B cell (primary cell): ENCODE measurements around the gene TAF11L13. TPM values are rescaled to one million over a fixed set of nuclear protein-coding genes. Genes with fewer than 3 reads are reported as not detected.

Source experiments
- ATAC-seq: fragments of 200-7000 bp; cut with Tn5 transposase; one replicate; pipeline ENCODE4 v1.10.0; 2021; ENCODE audit warnings: low read depth, mild to moderate bottlenecking, moderate number of reproducible peaks, moderate library complexity
- CTCF ChIA-PET: fragments of 350-600 bp; sonication (Branson Sonifier 250); formaldehyde crosslinking; loops from one replicate; lab custom pipeline; 2021; ENCODE audit warnings: antibody characterized with exemption, inconsistent platforms; lab: Charles Lee
- POLR2A ChIA-PET: fragments of 350-600 bp; sonication (Branson Sonifier 250); formaldehyde crosslinking; loops from one replicate; lab custom pipeline; 2021; ENCODE audit warnings: antibody characterized with exemption; lab: Charles Lee
- DNase-seq: peaks from one replicate; pipeline ENCODE4 v3.0.0; 2013
- H2AFZ ChIP-seq: 2 replicates; pipeline ENCODE4 v1.6.1; 2012; ENCODE audit warnings: mild to moderate bottlenecking, low read depth, low read length; ENCODE audit not compliant: insufficient read depth, poor library complexity, severe bottlenecking
- H3K27ac ChIP-seq, 2 donors: 1 replicate in 1 of 2; 2 replicates in 1 of 2; pipeline ENCODE4 v1.5.1; 2012 to 2013; ENCODE audit warnings: low read length in 2 of 2, mild to moderate bottlenecking in 2 of 2, moderate library complexity in 1 of 2
- H3K27me3 ChIP-seq, 4 experiments: fragments of 200-600 bp in 1 of 4; sonication (generic) in 1 of 4; replicated peaks in 1 of 4; 1 replicate in 2 of 4; 2 replicates in 2 of 4; pipeline versions ENCODE4 v1.6.1 to v1.7.0; 2013 to 2016; ENCODE audit warnings: low read length in 3 of 4, mild to moderate bottlenecking in 2 of 4, mixed read lengths in 1 of 4, moderate library complexity in 1 of 4; ENCODE audit not compliant: insufficient read depth in 4 of 4, control insufficient read depth in 3 of 4; ENCODE audit errors: control extremely low read depth in 1 of 4
- H3K36me3 ChIP-seq, 2 experiments: replicated peaks in 1 of 2; 1 replicate in 1 of 2; 2 replicates in 1 of 2; pipeline versions ENCODE4 v1.6.1 to v1.7.1; 2013; ENCODE audit warnings: low read length in 1 of 2; ENCODE audit not compliant: insufficient read depth in 2 of 2, control insufficient read depth in 1 of 2; ENCODE audit errors: control extremely low read depth in 1 of 2, extremely low read depth in 1 of 2
- H3K4me1 ChIP-seq, 2 donors: fragments of 200-600 bp in 1 of 2; sonication (generic) in 1 of 2; 1 replicate in 1 of 2; 2 replicates in 1 of 2; pipeline versions ENCODE4 v1.5.1 to v1.6.1; 2013 to 2017; ENCODE audit warnings: low read length in 2 of 2; ENCODE audit not compliant: control insufficient read depth in 2 of 2, insufficient read depth in 2 of 2
- H3K4me2 ChIP-seq: replicated peaks from 2 replicates; pipeline ENCODE3; 2012; ENCODE audit warnings: mild to moderate bottlenecking, low read depth, low read length; ENCODE audit not compliant: poor library complexity, severe bottlenecking
- H3K4me3 ChIP-seq, 5 experiments: fragments of 200-600 bp in 1 of 5; sonication (generic) in 1 of 5; 1 replicate in 3 of 5; 2 replicates in 2 of 5; pipeline versions ENCODE4 v1.5.1 to v1.7.0; 2011 to 2016; ENCODE audit warnings: low read length in 4 of 5, mild to moderate bottlenecking in 4 of 5, low read depth in 2 of 5, control low read depth in 1 of 5, moderate library complexity in 1 of 5; ENCODE audit not compliant: insufficient read depth in 1 of 5; ENCODE audit errors: control extremely low read depth in 1 of 5, extremely low read depth in 1 of 5
- H3K79me2 ChIP-seq: fragments of 200-600 bp; sonication (generic); one replicate; pipeline ENCODE4 v1.6.0; 2016; ENCODE audit warnings: low read length; ENCODE audit not compliant: control insufficient read depth, insufficient read depth
- H3K9ac ChIP-seq: fragments of 200-600 bp; sonication (generic); 2 replicates; pipeline ENCODE4 v1.6.1; 2017; ENCODE audit warnings: mild to moderate bottlenecking, low read length, moderate library complexity
- H3K9me3 ChIP-seq, 3 donors: one replicate each; pipeline versions ENCODE4 v1.6.1 to v1.7.1; 2013; ENCODE audit warnings: low read length in 2 of 3; ENCODE audit not compliant: control insufficient read depth in 2 of 3, insufficient read depth in 1 of 3; ENCODE audit errors: control extremely low read depth in 1 of 3
- H4K20me1 ChIP-seq: 2 replicates; pipeline ENCODE4 v1.6.0; 2012; ENCODE audit warnings: mild to moderate bottlenecking, low read length; ENCODE audit not compliant: insufficient read depth, control insufficient read depth, poor library complexity, severe bottlenecking
- H3K27ac Mint-ChIP-seq: one replicate; pipeline ENCODE4 v1.8.0; 2021; ENCODE audit warnings: mixed read lengths
- H3K27me3 Mint-ChIP-seq: one replicate; pipeline ENCODE4 v1.8.0; 2021; ENCODE audit warnings: mixed read lengths
- H3K4me1 Mint-ChIP-seq: one replicate; pipeline ENCODE4 v1.8.0; 2021; ENCODE audit warnings: mixed read lengths
- H3K4me3 Mint-ChIP-seq: one replicate; pipeline ENCODE4 v1.8.0; 2021; ENCODE audit warnings: mixed read lengths
- H3K9me3 Mint-ChIP-seq: one replicate; pipeline ENCODE4 v1.8.0; 2022; ENCODE audit warnings: mixed read lengths; ENCODE audit not compliant: insufficient read depth
- WGBS: methylation state at CpG from one replicate; pipeline ENCODE4 v1.1.5; 2013; ENCODE audit warnings: missing lambda C conversion rate; ENCODE audit not compliant: insufficient coverage; 5-methylcytosine and 5-hydroxymethylcytosine counted together
- intact Hi-C: fragments of 100-400 bp; cut with micrococcal nuclease; formaldehyde crosslinking; loops from one replicate; pipeline ENCODE4 v1.10.0; 2022
- polyA plus RNA-seq: library from polyadenylated mRNA; depleted of rRNA; stranded (reverse); fragments of >200 nt; gene quantifications from 2 replicates; pipeline ENCODE4 v1.2.3, GENCODE V29; 2012
- total RNA-seq, 2 donors: library from RNA; stranded (reverse); fragments of 120-200 nt in 1 of 2; gene quantifications; 1 replicate in 1 of 2; 2 replicates in 1 of 2; pipeline versions ENCODE4 v1.2.3 to v1.2.4, GENCODE V29; 2013 to 2022
- TF ChIP-seq, protein P1 (sequence below): fragments of 200-600 bp; IDR thresholded peaks from one replicate; pipeline ENCODE4 v1.8.0; 2022; ENCODE audit warnings: antibody characterized with exemption, mild to moderate bottlenecking

The TAF11L13 gene
- total and polyA plus RNA-seq, 2 donors (not counting 1 experiment from before 2014, with no cell fraction given): not detected

DNA sequence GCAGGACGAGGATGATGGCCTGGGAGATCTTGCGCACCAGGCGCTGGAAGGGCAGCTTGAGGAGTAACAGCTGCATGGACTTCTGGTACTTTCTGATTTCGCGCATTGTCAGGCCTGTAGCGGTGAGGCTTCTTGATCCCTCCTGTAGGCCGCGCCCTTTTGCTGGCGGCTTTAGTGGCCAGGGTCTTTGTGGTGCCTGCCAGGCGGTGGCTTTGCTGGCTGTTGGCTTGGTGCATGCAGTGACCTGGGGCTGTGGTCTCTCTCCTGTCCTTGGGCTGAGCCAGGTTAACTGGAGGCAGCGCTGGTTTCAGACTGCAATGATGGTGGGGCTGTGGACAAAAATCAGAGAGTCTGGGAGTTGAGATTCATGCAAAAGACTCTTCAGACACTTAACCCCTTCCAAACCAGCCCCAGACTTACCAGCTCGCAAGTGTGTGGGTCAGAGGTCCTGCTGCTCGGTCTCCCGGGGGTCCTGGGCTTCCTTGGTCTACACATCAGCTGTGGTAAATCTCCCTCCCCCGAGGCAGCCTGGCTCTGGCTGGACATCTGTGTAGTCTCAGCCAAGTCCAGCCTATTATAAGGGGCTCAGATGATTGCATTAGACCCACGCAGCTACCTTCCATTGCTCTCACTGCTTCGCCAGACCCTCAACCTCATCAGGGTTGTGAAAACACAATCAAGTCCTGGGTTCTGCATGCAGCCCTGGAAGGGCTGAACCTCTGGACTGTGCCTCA lies 16.8 kb upstream of the TAF11L13 start:
- POLR2A ChIA-PET: no interaction called here
- no peak overlapping the region for H3K27ac Mint-ChIP-seq
- TF ChIP-seq, protein P1, sequence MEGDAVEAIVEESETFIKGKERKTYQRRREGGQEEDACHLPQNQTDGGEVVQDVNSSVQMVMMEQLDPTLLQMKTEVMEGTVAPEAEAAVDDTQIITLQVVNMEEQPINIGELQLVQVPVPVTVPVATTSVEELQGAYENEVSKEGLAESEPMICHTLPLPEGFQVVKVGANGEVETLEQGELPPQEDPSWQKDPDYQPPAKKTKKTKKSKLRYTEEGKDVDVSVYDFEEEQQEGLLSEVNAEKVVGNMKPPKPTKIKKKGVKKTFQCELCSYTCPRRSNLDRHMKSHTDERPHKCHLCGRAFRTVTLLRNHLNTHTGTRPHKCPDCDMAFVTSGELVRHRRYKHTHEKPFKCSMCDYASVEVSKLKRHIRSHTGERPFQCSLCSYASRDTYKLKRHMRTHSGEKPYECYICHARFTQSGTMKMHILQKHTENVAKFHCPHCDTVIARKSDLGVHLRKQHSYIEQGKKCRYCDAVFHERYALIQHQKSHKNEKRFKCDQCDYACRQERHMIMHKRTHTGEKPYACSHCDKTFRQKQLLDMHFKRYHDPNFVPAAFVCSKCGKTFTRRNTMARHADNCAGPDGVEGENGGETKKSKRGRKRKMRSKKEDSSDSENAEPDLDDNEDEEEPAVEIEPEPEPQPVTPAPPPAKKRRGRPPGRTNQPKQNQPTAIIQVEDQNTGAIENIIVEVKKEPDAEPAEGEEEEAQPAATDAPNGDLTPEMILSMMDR: no peak
- intact Hi-C loops: no loop called here
- no peak for ATAC-seq
- DNase-seq: no peak
- peaks cover 3% of the 10 kb centered on the region for H3K9me3 Mint-ChIP-seq
- H3K4me3 ChIP-seq: no peak overlapping the region
- peaks cover 0 to 5% (median 0%) of the 10 kb centered on the region in 3 donors for H3K9me3 ChIP-seq
- H3K4me3 Mint-ChIP-seq: no peak overlapping the region
- H3K27me3 Mint-ChIP-seq: no peaks in the 10 kb centered on the region
- CTCF ChIA-PET: interaction anchor here (1.3 kb wide), 1 partner anchor 399 kb away, joined by 3 read pairs; no protein-coding TSS in a partner anchor
- no peaks in the 10 kb centered on the region for H3K4me1 ChIP-seq
- H3K4me1 Mint-ChIP-seq: no peaks in the 10 kb centered on the region
- H3K9ac ChIP-seq: no peak overlapping the region
- WGBS: 92% methylated on average over 14 of the region's 17 CpGs
- H3K36me3 ChIP-seq: no peaks in the 10 kb centered on the region
- H2AFZ ChIP-seq: no peak overlapping the region
- H3K4me2 ChIP-seq: no peak overlapping the region
- H4K20me1 ChIP-seq: no peaks in the 10 kb centered on the region
- no peaks in the 10 kb centered on the region for H3K79me2 ChIP-seq
- H3K27me3 ChIP-seq: no peaks in the 10 kb centered on the region
- no peak overlapping the region for H3K27ac ChIP-seq

GRCh38 chr5:17619354-17619753 lies 12.5 kb upstream of the TAF11L13 start:
- no peaks in the 10 kb centered on the region for H3K4me1 Mint-ChIP-seq
- Histone ChIP-seq H3K9ac (no peak overlapping the region), H3K36me3 (no peaks in the 10 kb centered on the region), H3K27me3 (no peaks in the 10 kb centered on the region), H3K27ac (no peak overlapping the region), H3K4me1 (no peaks in the 10 kb centered on the region), H2AFZ (no peak overlapping the region), H3K4me2 (no peak overlapping the region), H3K79me2 (no peaks in the 10 kb centered on the region), H4K20me1 (no peaks in the 10 kb centered on the region), H3K9me3 (peaks cover 0 to 11% (median 0%) of the 10 kb centered on the region in 3 donors), H3K4me3 (no peak overlapping the region)
- H3K4me3 Mint-ChIP-seq: no peak overlapping the region
- intact Hi-C loops: no loop called here
- peaks cover 3% of the 10 kb centered on the region for H3K9me3 Mint-ChIP-seq
- TF ChIP-seq, protein P1: no peak
- DNase-seq (no peak), ATAC-seq (no peak)
- H3K27ac Mint-ChIP-seq: no peak overlapping the region
- CTCF ChIA-PET: no interaction called here
- POLR2A ChIA-PET: no interaction called here
- WGBS: 82% methylated on average over 2 of the region's 3 CpGs
- H3K27me3 Mint-ChIP-seq: peaks cover 4% of the 10 kb centered on the region
